EL (cell line): ENCODE measurements around the gene DCAF16.
A peak's percentile ranks its signal among the peaks of the same experiment; 100 is the strongest.
"Not testable (repeated sequence)": the region's sequence is repeated elsewhere in the genome, so short reads cannot be mapped to it uniquely, and the experiment has no call there.

Experiments used
- DNase-seq: peaks from one replicate; pipeline ENCODE4 v3.0.0-alpha.2; 2016

DCAF16 gene

DNA sequence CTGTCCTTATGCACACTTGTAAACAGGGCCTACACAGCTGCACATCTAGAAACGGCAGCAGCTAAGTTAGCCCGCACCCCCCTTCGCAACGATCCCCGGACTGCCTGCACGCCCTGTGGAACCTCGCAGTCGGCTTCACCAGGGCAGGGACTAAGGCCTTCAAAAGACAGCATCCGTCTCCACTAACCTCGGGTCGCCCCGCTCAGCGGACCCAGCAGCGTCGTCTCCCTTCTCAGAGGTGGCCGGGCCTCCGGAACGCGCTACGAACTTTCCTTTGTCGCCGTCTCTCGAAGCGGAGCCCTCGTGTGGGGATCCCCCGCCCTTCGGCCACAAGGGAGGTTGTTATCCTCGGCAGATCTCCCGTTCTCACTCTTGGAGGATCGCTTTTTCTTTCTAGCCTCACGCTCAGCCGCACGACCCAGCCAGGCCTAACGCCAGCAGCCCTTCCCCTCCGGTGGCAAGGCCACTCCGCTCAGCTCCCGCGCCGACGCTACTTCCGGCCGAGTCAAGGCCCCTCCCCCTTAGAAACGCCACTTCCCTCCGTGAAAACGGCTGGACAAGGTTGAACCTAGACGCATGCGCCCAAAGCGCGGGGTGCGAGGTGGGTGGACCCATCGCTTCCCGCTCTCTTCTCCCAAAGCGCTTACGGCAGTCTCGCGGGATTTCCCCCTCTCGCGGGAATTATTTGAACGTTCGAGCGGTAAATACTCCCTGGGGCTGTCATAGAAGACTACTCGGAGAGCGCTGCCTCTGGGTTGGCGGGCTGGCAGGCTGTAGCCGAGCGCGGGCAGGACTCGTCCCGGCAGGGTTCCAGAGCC, at the start of gene DCAF16, which contains the start of gene NCAPG:
TSS of gene DCAF16 (minus strand) at position 498 of the 818 bp plus-strand sequence. CDS start 6,616 bp downstream, outside the sequence.
TSS of gene NCAPG (plus strand) at position 720 of the 818 bp plus-strand sequence. CDS start 99 bp downstream, outside the sequence.
- DNase-seq, result peak; percentile 99

DNA sequence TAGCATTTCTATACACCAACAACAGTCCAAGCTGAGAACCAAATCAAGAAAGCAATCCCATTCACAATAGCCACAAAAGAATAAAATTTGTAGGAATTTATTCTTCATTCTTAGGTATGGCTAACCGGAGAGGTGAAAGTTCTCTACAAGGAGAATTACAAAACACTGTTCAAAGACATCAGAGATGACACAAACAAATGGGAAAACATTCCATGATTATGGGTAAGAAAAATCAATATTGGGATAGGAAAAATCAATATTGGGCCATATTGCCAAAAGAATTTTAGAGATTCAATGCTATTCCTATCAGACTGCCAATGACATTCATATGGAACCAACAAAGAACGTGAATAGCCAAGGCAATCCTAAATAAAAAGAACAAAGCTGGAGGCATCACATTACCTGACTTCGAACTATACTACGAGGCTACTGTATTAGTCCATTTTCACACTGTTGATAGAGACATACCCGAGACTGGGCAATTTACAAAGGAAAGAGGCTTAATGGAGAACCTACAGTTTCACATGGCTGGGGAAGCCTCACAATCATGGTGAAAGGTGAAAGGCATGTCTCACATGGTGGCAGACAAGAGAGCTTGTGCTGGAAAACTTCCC, 49.3 kb upstream of the DCAF16 start:
- no peak for DNase-seq

DNA sequence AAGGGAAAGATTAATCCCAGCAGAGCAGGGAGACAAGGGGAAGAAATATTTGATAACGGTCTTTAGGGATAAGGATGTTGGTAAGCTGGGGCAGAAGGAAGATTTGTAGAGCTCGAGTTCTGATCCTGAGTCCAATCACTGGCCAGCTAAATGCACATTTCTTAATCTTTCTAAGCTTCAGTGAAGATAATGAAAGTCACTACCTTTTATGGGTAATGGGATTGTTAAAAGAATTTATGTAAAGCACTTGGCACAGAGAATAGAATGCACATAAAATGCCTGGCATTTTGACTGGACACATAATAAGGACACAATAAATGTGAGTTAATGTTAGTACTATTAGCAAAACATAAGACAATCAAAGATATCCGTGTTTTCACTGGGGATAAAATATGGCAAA, 43.5 kb upstream of the DCAF16 start:
- peak; percentile 4 for DNase-seq

DNA sequence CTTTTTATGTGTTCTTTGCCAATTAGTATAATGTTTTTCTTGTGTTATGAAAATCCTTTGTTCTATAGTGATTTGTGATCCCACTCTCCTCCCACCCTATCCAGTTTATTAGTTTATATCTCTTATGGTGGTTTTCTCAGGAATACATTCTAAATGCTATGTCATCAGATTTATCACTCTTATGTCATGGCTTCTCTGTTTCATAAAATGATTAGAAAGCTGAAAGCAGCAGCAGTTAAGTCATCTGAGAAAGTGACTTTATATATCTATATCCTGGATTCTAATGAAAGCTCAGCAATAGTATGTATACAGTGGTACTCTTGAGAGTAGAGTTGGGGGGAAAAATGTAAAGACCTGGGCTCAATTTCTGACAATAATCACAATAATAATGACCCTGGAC, 41.4 kb upstream of the DCAF16 start:
- no peak for DNase-seq

DNA sequence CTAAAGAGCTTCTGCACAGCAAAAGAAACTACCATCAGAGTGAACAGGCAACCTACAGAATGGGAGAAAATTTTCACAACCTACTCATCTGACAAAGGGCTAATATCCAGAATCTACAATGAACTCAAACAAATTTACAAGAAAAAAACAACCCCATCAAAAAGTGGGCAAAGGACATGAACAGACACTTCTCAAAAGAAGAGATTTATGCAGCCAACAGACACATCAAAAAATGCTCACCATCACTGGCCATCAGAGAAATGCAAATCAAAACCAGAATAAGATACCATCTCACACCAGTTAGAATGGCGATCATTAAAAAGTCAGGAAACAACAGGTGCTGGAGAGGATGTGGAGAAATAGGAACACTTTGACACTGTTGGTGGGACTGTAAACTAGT, 39.7 kb upstream of the DCAF16 start:
- not testable (repeated sequence) for DNase-seq

DNA sequence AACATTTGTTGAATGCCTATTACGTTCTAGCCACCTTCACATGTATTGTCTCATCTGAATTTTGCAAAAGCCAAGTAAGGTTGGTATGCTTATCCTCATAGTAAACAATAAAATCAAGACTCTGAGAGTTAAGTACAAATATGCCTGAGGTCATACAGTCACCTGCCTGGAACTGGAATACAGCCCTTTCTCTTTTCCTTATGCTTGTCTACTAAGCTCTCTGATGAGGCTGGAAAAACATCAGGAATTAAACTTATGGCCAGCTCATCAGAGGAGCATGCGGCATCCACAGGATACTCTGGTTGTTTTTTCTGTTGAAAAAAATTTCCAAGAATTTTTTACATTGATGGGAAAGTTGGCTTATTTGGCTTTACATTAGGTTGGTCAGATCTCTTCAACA, 35.7 kb upstream of the DCAF16 start:
- peak; percentile 58 for DNase-seq

DNA sequence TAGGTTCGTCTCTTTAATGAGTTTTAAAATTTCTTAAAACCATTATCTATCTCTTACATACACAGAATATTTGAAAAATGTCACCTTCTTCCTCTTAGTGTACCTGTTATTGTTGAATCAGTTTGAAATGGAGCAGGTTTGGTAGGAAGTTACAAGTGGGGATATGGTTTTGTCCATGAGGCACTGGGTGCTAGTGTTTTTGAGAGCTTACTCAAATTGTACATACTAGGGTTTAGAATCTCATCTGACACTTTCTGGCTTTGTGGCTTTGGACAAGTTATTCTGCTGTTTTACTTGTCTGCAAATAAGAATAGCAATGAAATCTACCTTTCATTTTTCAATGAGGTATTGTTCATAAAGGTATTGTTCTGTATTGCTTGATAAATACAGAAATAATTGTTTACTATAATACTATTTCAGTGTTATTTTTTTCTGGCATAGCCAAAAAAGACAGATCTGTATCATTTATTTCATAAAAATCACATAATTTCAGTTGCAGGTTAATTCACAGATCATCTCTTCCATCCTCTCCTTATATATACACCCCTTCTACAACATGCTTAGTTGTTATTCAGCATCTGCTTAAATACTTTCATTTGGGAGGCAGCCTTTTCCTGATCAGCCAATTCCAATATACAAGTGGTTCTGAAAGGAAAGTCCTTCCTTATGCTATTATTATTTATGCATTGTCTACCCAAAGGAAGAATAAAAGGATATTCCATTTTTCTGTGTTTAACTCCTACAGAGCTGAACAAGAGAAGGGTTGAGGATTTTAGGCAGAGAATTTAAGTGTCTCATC, 13.5 kb upstream of the DCAF16 start:
- no peak for DNase-seq

DNA sequence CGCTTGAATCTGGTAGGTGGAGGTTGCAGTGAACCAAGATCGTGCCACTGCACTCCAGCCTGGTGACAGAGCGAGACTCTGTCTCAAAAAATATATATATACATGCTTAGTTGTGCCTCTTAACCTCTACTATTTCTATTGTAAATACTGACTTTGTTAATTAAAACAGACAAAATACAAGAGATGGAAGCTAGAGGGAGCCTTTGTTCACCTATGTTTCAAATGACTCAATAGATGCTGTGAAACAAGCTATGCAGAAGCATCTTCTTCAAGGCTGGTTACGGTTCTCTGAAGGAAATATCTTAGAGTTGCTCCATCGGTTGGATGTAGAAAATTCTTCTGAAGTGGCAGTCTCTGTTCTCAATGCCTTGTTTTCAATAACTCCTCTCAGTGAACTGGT, 6.5 kb upstream of the DCAF16 start:
- peak; percentile 56 for DNase-seq

DNA sequence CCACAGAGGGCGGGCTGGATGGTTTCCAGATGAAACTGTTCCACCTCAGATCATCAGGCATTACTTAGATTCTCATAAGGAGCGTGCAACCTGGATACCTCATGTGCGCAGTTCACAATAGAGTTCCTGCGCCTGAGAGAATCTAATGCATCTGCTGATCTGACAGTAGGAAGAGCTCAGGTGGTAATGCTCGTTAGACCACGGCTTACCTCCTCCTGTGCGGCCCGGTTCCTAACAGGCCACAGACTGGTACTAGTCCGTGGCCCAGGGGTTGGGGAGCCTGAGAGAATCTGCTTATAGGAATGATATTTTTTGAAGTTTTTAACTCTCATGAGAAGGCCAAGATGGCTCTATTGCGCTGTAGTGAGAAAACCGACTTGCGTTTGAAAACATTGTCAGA, 5.6 kb upstream of the DCAF16 start:
- no peak for DNase-seq

DNA sequence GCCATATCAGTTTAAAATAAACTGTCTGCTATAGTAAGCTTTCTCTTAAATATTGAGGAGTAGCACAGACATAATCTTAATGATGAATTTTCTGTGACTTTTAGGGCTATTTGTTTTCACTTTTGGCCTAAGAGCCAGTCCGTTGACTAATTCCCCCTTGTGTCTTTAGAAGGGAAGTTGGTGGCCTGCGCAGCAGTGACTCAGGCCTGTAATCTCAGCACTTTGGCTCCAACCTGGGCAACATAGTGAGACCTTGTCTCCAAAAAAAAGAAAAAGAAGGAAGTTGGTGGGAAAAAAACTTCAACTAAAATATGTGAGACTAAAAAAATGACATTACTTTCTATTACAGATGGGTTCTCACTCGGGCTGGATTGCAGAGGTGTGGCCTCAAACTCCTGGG, 3.6 kb upstream of the DCAF16 start:
- peak; percentile 65 for DNase-seq

DNA sequence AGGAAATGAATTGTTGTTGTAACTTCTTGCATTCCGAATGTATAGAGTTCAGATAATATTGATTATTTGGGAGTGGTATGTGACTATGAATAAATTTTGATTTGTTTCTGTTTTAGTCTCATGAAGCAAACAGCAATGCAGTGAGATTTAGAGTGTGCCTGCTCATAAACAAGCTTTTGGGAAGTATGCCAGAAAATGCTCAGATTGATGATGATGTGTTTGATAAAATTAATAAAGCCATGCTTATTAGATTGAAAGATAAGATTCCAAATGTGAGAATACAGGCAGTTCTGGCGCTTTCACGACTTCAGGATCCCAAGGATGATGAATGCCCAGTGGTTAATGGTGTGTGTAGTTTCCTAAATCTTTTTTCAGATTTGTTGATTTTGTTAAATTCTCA, 2.2 kb upstream of the DCAF16 start:
- DNase-seq, result no peak

DNA sequence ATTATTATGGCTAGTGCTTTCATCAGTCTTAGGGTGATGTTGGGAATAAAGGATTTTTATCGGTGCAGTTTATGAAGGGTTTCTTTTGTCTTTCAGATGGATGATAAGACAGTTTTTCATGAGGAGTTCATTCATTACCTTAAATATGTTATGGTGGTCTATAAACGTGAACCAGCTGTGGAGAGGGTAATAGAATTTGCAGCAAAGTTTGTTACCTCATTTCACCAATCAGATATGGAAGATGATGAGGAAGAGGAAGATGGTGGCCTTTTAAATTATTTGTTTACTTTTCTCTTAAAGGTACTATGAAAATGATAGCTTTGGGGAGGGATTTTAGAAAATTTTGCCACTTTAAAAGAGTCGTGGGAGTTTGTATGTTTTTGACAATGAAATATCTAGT, 1.6 kb upstream of the DCAF16 start:
- no peak for DNase-seq

DNA sequence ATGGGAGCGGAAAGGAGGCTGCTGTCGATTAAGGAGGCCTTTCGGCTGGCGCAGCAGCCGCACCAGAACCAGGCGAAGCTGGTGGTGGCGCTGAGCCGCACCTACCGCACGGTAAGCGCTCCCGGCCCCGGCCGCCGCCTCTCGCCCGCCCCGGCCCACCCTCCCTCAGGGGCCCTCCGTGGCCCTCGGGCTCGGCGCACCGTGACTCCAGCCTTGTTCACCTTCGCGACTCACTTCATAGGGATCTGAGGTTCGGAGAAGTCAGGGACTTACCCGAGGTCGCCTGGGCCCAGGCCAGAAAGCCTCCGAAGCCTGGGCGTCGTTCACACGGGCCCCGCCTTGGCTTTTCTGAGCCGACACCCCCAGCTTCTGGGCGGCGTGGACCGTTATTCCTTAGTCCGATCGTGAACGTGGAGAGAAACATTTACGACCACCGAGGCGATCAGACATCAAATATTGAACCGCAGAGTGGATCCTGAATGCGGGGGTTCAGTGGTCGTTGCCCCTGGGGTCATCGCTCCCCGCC, 584 bp upstream of the DCAF16 start:
- no peak for DNase-seq

DNA sequence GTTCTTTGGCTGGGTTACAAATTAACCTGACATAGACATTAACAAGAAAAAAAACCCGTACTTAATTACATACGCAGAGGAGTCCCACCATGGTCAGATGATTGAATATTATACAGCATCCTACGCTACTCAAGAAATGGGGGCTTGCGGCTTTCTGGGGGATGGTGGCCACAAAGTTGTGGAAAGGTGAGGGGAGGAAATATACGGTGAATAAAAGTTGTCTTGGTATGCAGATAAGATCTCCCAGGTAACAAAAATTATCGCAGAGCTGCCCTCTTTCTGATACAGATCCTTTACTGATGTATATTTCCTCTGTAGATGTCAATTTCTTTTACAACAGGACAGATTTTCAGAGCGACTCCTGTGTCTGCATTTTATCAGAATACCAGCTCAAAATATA, 890 bp downstream of the DCAF16 start:
- no peak for DNase-seq

DNA sequence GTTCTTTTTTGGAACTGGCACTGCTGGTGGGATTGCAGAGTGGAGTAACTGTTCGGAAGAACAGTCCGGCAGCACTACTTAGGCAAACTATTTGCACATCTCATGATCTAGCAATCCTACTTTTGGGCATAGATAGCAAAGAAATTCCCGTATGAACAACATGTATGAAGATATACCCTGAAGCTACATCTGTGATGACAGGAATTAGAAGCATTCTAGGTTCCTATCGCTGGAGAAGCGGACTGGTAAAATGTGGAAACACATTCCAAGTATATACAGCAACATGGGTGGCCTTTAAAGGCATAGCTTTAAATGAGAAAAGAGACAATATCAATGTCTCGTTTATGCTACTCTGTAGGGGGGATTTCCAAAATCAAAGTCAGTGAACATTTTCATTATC, 3.1 kb downstream of the DCAF16 start:
- peak; percentile 34 for DNase-seq

DNA sequence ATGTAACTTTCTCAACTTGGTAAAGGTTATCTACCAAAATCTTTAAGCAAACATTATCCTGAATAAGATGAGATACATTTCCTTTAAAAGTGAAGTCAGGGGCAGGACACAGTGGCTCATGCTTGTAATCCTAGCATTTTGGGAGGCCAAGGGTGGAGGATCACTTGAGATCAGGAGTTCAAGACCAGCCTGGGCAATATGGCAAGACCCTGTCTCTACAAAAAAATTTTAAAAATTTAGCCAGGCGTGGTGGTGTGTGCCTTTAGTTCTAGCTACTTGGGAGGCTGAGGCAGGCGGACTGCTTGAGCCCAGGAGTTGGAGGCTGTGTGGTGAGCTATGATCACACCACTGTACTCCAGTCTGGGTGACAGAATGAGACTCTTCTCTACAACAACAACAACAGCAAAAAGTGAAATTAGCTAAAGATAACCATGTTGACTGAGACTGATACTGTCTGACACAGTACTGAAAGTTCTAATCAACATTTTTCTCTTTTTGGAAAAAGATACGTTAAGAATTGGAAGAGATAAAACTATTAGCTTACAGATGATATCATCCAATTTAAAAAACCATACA, 4.9 kb downstream of the DCAF16 start:
- DNase-seq, result no peak

DNA sequence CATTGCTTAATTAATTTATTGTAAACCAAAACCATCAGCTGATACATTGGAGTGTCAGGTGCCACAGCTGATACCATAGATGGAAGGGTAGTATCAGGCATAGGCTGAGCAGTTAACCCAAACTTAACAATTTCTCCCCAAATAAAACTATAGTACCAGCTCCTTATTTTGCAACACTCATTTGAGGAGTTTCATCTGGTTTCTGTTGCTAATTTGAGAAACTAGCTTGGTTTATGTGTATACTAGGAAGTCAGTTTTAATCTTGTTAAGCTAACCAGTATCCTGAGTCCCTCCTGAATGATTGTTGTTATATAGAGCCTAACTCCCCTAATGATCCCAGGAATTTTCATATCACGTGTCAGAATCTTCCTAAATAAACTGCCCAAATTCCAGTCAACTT, 12.7 kb downstream of the DCAF16 start:
- DNase-seq, result no peak

DNA sequence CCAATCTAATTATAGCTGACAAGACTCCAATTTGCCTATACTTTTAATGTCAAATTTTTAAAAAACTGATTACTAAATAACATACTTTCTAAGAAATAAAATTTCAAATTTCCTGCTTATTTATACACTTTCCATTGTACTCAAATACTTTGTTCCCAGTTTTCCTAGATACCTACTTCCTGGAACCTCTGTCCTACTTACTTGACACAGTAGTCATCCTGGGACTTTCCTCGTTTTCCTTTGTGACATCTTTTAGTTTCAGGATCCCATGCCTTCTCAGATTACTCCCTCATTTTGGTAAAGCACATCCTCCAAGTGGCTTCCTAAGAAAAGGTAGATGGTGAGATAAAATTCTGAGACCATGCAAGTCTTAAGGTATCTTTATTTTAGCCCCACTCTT, 15.8 kb downstream of the DCAF16 start:
- no peak for DNase-seq

DNA sequence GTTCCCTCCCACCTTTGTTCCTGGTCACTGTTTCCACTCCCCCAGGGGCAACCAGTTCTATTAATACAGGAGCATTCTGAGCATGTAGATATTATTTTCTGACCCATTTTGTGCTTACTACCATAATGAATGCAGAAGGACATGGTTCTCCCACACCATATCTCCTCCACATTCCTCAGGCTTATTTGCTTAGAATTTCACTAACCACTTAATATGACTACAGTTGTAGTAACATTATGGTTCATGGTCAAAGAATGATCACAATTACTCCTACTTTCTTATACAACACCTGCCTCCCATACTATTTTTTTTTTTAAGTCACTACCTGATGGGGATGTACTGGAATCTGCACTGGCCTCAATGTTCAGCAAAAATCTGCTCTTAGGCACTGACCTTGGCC, 21.6 kb downstream of the DCAF16 start:
- DNase-seq, result no peak

DNA sequence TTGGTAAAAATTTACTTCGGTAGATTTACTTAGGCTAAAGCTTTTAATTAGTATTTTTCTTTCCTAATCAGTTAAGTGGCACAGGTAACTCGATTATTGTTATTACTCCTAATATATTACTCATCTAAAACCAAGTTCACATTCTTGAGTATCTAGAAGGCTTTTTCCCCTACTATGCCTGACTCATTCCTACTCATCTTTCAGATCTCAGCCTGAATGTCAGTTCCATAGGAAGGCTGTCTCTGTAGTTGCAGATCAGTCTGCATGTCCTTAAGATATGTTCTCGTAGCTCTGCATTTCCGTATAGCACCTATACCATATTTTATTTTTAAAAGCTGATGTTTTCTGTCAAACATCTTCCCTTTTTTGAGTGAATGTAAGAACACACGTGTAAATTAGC, 23.2 kb downstream of the DCAF16 start:
- peak; percentile 53 for DNase-seq

DNA sequence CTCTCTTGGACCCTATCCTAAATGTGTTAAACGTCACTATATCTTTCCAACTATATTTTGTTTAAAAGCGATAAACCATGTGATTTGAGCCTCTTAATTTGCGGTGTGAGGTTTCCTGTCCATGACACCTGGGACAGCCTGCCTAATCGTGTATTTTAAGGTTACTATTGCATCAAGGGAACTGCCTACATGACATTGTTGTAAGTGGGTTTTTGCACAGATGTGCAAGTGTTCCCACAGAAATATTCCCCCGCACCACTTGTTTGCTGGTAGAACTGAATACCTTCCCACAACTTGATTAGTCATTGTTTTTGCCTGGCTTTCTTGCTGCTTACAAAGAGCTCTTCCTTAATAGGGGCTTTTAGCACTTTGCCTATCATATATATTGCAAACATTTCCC, 24.0 kb downstream of the DCAF16 start:
- no peak for DNase-seq

DNA sequence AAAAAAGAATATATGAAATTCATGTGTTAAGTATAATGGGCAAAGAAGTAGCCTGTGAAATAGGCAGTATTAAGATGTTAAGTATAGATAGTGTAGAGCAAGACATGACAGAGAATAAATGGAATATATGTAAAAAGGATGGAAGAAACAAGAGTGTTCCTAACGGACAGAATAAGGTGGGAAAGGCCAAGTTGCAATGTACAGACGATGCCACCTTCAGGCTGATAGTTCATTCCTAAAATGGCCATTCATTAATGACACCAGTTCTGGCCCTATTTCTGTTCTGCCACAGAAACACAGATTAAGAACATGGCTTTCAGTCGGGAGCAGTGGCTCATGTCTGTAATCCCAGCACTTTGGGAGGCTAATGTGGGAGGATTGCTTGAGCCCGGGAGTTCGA, 24.7 kb downstream of the DCAF16 start:
- no peak for DNase-seq
